ENCODE results near the gene GLCE.

The GLCE gene

GRCh38 chr15:69210574-69210973, 50.1 kb downstream of the GLCE start:
- DNase-seq, result no peak

GRCh38 chr15:69213786-69214185, 53.4 kb downstream of the GLCE start:
- no peak for DNase-seq

GRCh38 chr15:69215314-69216035, 55.0 kb downstream of the GLCE start:
- DNase-seq, result no peak

- DNase-seq, result no peak
Observed at GRCh38 chr15:69217381-69217780, 56.9 kb downstream of the GLCE start.

- no peak for DNase-seq
Observed at GRCh38 chr15:69219690-69220089, 59.3 kb downstream of the GLCE start.

- no peak for DNase-seq
Observed at GRCh38 chr15:69222002-69222474, 61.6 kb downstream of the GLCE start.

GRCh38 chr15:69223083-69223813, 62.8 kb downstream of the GLCE start:
- no peak for DNase-seq

- DNase-seq, result no peak
Observed at GRCh38 chr15:69224383-69224782, 63.9 kb downstream of the GLCE start.

- peak; percentile 16 to 57 (median 46) for DNase-seq
Observed at GRCh38 chr15:69225355-69226022, 65.1 kb downstream of the GLCE start.

GRCh38 chr15:69226023-69226355, 65.6 kb downstream of the GLCE start:
- no peak for DNase-seq

GRCh38 chr15:69232144-69232543, 71.7 kb downstream of the GLCE start:
- no peak for DNase-seq

GRCh38 chr15:69232765-69233164, 72.3 kb downstream of the GLCE start:
- DNase-seq, result no peak

- DNase-seq, result no peak
Observed at GRCh38 chr15:69234676-69235075, 74.2 kb downstream of the GLCE start.

- DNase-seq, result no peak
Observed at GRCh38 chr15:69236505-69236904, 76.1 kb downstream of the GLCE start.

- DNase-seq, result no peak
Observed at GRCh38 chr15:69237718-69238117, 77.3 kb downstream of the GLCE start.

- DNase-seq, result no peak
Observed at GRCh38 chr15:69244798-69245197, 84.4 kb downstream of the GLCE start.

- peak; percentile 34 to 49 (median 44) for DNase-seq
Observed at GRCh38 chr15:69253156-69253555, 92.7 kb downstream of the GLCE start.

- peak; percentile 51 to 64 (median 58) for DNase-seq
Observed at GRCh38 chr15:69265347-69265955, 105.0 kb downstream of the GLCE start.

- no peak for DNase-seq
Observed at GRCh38 chr15:69271217-69271616, 110.8 kb downstream of the GLCE start.

- no peak for DNase-seq
Observed at GRCh38 chr15:69272139-69272538, 111.7 kb downstream of the GLCE start.

- no peak for DNase-seq
Observed at GRCh38 chr15:69272891-69273290, 112.5 kb downstream of the GLCE start.

- no peak for DNase-seq
Observed at GRCh38 chr15:69275074-69275670, 114.7 kb downstream of the GLCE start.
